Measurements from ENCODE around the gene EGR4. TPM values are rescaled to one million over a fixed set of nuclear protein-coding genes. Genes with fewer than 3 reads are reported as not detected.

Gene EGR4
- polyA plus RNA-seq, 1 experiment = not detected

Small RNA genes lying within 50 kb of the gene (small RNA-seq; reads per million reads assigned to genes)
- not detected for gene RNU6-111P (ENCODE audit: insufficient read length, low read depth, low replicate concordance)

Other genes with a start within 250 kb of the EGR4 start
- 10.8 and 11.5 TPM in 2 replicates for gene SFXN5, start 221.8 kb downstream of the EGR4 start, polyA plus RNA-seq (2011; rRNA removed)
- gene RAB11FIP5, start 180.6 kb downstream of the EGR4 start, polyA plus RNA-seq (2011; rRNA removed) = 42.5 and 52.0 TPM in 2 replicates
- gene NOTO, start 91.0 kb downstream of the EGR4 start, polyA plus RNA-seq (2011; rRNA removed) = not detected in 2 replicates
- gene SMYD5, start 79.3 kb downstream of the EGR4 start, polyA plus RNA-seq (2011; rRNA removed) = 12.2 and 19.5 TPM in 2 replicates
- 19.4 and 19.7 TPM in 2 replicates for gene PRADC1, start 60.3 kb downstream of the EGR4 start, polyA plus RNA-seq (2011; rRNA removed)
- gene CCT7, start 59.2 kb downstream of the EGR4 start, polyA plus RNA-seq (2011; rRNA removed) = 254 and 285 TPM in 2 replicates
- 1.9 and 2.4 TPM in 2 replicates for gene FBXO41, start 9.1 kb downstream of the EGR4 start, polyA plus RNA-seq (2011; rRNA removed)
- gene ALMS1, start 92.3 kb upstream of the EGR4 start, polyA plus RNA-seq (2011; rRNA removed) = 10.3 and 10.7 TPM in 2 replicates